Measurements from ENCODE around the gene FREM1.

FREM1 gene

GRCh38 chr9:14806941-14807520 is 103.2 kb downstream of the FREM1 start:
- no peak overlapping the region for H3K9ac ChIP-seq (ENCODE audit: insufficient read length, low read depth)
- no peaks in the 10 kb centered on the region for H3K27me3 ChIP-seq (ENCODE audit: insufficient read depth, insufficient read length)
- H3K4me1 ChIP-seq (ENCODE audit: insufficient read depth, insufficient read length), result no peaks in the 10 kb centered on the region
- H3K36me3 ChIP-seq (ENCODE audit: insufficient read depth, insufficient read length, low read length), result no peaks in the 10 kb centered on the region
- no peak overlapping the region for H3K4me3 ChIP-seq (ENCODE audit: insufficient read length, low read depth)
- H3K9me3 ChIP-seq (ENCODE audit: insufficient read depth, low read length), result no peaks in the 10 kb centered on the region
- no peak for TF ChIP-seq ZNF274 (IDR thresholded peaks at IDR 0.05; ENCODE audit: low read depth, low read length)
- TF ChIP-seq SUZ12 (IDR thresholded peaks at IDR 0.05; ENCODE audit: extremely low read depth, insufficient read depth, insufficient read length), result no peak
- TF ChIP-seq YY1 (IDR thresholded peaks at IDR 0.05; ENCODE audit: insufficient read depth, insufficient read length), result no peak
- no peak for DNase-seq (ENCODE audit: low read depth, low spot score)

- no peak for TF ChIP-seq SUZ12 (IDR thresholded peaks at IDR 0.05; ENCODE audit: extremely low read depth, insufficient read depth, insufficient read length)
- TF ChIP-seq ZNF274 (IDR thresholded peaks at IDR 0.05; ENCODE audit: low read depth, low read length), result no peak
- TF ChIP-seq YY1 (IDR thresholded peaks at IDR 0.05; ENCODE audit: insufficient read depth, insufficient read length), result no peak
- H3K27me3 ChIP-seq (ENCODE audit: insufficient read depth, insufficient read length), result no peaks in the 10 kb centered on the region
- no peak for DNase-seq (ENCODE audit: low read depth, low spot score)
- H3K9me3 ChIP-seq (ENCODE audit: insufficient read depth, low read length), result no peaks in the 10 kb centered on the region
- no peaks in the 10 kb centered on the region for H3K36me3 ChIP-seq (ENCODE audit: insufficient read depth, insufficient read length, low read length)
- H3K4me1 ChIP-seq (ENCODE audit: insufficient read depth, insufficient read length), result no peaks in the 10 kb centered on the region
- H3K9ac ChIP-seq (ENCODE audit: insufficient read length, low read depth), result no peak overlapping the region
- no peak overlapping the region for H3K4me3 ChIP-seq (ENCODE audit: insufficient read length, low read depth)
Observed at GRCh38 chr9:14799030-14799429, 111.2 kb downstream of the FREM1 start.

GRCh38 chr9:14797435-14797834 is 112.8 kb downstream of the FREM1 start:
- H3K9ac ChIP-seq (ENCODE audit: insufficient read length, low read depth), result no peak overlapping the region
- H3K4me1 ChIP-seq (ENCODE audit: insufficient read depth, insufficient read length), result no peaks in the 10 kb centered on the region
- no peak for TF ChIP-seq SUZ12 (IDR thresholded peaks at IDR 0.05; ENCODE audit: extremely low read depth, insufficient read depth, insufficient read length)
- TF ChIP-seq ZNF274 (IDR thresholded peaks at IDR 0.05; ENCODE audit: low read depth, low read length), result no peak
- H3K27me3 ChIP-seq (ENCODE audit: insufficient read depth, insufficient read length), result no peaks in the 10 kb centered on the region
- H3K36me3 ChIP-seq (ENCODE audit: insufficient read depth, insufficient read length, low read length), result no peaks in the 10 kb centered on the region
- no peak overlapping the region for H3K4me3 ChIP-seq (ENCODE audit: insufficient read length, low read depth)
- DNase-seq (ENCODE audit: low read depth, low spot score), result no peak
- H3K9me3 ChIP-seq (ENCODE audit: insufficient read depth, low read length), result no peaks in the 10 kb centered on the region

- no peaks in the 10 kb centered on the region for H3K27me3 ChIP-seq (ENCODE audit: insufficient read depth, insufficient read length)
- no peak for TF ChIP-seq YY1 (IDR thresholded peaks at IDR 0.05; ENCODE audit: insufficient read depth, insufficient read length)
- TF ChIP-seq ZNF274 (IDR thresholded peaks at IDR 0.05; ENCODE audit: low read depth, low read length), result no peak
- TF ChIP-seq SUZ12 (IDR thresholded peaks at IDR 0.05; ENCODE audit: extremely low read depth, insufficient read depth, insufficient read length), result no peak
- DNase-seq (ENCODE audit: low read depth, low spot score), result no peak
- no peaks in the 10 kb centered on the region for H3K4me1 ChIP-seq (ENCODE audit: insufficient read depth, insufficient read length)
- H3K9me3 ChIP-seq (ENCODE audit: insufficient read depth, low read length), result no peaks in the 10 kb centered on the region
- H3K4me3 ChIP-seq (ENCODE audit: insufficient read length, low read depth), result no peak overlapping the region
- H3K36me3 ChIP-seq (ENCODE audit: insufficient read depth, insufficient read length, low read length), result no peaks in the 10 kb centered on the region
- H3K9ac ChIP-seq (ENCODE audit: insufficient read length, low read depth), result no peak overlapping the region
Observed at GRCh38 chr9:14793389-14793788, 116.8 kb downstream of the FREM1 start.

- Histone ChIP-seq H3K4me3 (ENCODE audit: insufficient read length, low read depth) (no peak overlapping the region), H3K36me3 (ENCODE audit: insufficient read depth, insufficient read length, low read length) (no peaks in the 10 kb centered on the region), H3K9me3 (ENCODE audit: insufficient read depth, low read length) (no peaks in the 10 kb centered on the region)
Observed at GRCh38 chr9:14790628-14791027, 119.6 kb downstream of the FREM1 start.

GRCh38 chr9:14788846-14789245 is 121.4 kb downstream of the FREM1 start:
- Histone ChIP-seq H3K4me3 (ENCODE audit: insufficient read length, low read depth) (no peak overlapping the region), H3K27me3 (ENCODE audit: insufficient read depth, insufficient read length) (no peaks in the 10 kb centered on the region), H3K4me1 (ENCODE audit: insufficient read depth, insufficient read length) (no peaks in the 10 kb centered on the region), H3K36me3 (ENCODE audit: insufficient read depth, insufficient read length, low read length) (no peaks in the 10 kb centered on the region), H3K9ac (ENCODE audit: insufficient read length, low read depth) (no peak overlapping the region), H3K9me3 (ENCODE audit: insufficient read depth, low read length) (no peaks in the 10 kb centered on the region)
- DNase-seq (ENCODE audit: low read depth, low spot score), result no peak
- TF ChIP-seq SUZ12 (IDR thresholded peaks at IDR 0.05; ENCODE audit: extremely low read depth, insufficient read depth, insufficient read length), result no peak
- TF ChIP-seq ZNF274 (IDR thresholded peaks at IDR 0.05; ENCODE audit: low read depth, low read length), result no peak
- TF ChIP-seq YY1 (IDR thresholded peaks at IDR 0.05; ENCODE audit: insufficient read depth, insufficient read length), result no peak

More at GRCh38 chr9:14790628-14791027, 119.6 kb downstream of the FREM1 start:
- H3K27me3 ChIP-seq (ENCODE audit: insufficient read depth, insufficient read length), result no peaks in the 10 kb centered on the region
- DNase-seq (ENCODE audit: low read depth, low spot score), result no peak
- TF ChIP-seq ZNF274 (IDR thresholded peaks at IDR 0.05; ENCODE audit: low read depth, low read length) (no peak), SUZ12 (IDR thresholded peaks at IDR 0.05; ENCODE audit: extremely low read depth, insufficient read depth, insufficient read length) (no peak), YY1 (IDR thresholded peaks at IDR 0.05; ENCODE audit: insufficient read depth, insufficient read length) (no peak)
- no peak overlapping the region for H3K9ac ChIP-seq (ENCODE audit: insufficient read length, low read depth)
- no peaks in the 10 kb centered on the region for H3K4me1 ChIP-seq (ENCODE audit: insufficient read depth, insufficient read length)

GRCh38 chr9:14783358-14783757 is 126.9 kb downstream of the FREM1 start:
- Histone ChIP-seq H3K36me3 (ENCODE audit: insufficient read depth, insufficient read length, low read length) (no peaks in the 10 kb centered on the region), H3K4me1 (ENCODE audit: insufficient read depth, insufficient read length) (no peaks in the 10 kb centered on the region), H3K27me3 (ENCODE audit: insufficient read depth, insufficient read length) (no peaks in the 10 kb centered on the region), H3K9me3 (ENCODE audit: insufficient read depth, low read length) (no peaks in the 10 kb centered on the region), H3K9ac (ENCODE audit: insufficient read length, low read depth) (no peak overlapping the region), H3K4me3 (ENCODE audit: insufficient read length, low read depth) (no peak overlapping the region)
- no peak for DNase-seq (ENCODE audit: low read depth, low spot score)
- TF ChIP-seq YY1 (IDR thresholded peaks at IDR 0.05; ENCODE audit: insufficient read depth, insufficient read length), result no peak

Data from NT2/D1 (cell line).